Measurements from ENCODE around the gene CSMD2. TPM values are rescaled to one million over a fixed set of nuclear protein-coding genes. Genes with fewer than 3 reads are reported as not detected.

Gene CSMD2
- total RNA-seq, 1 experiment from 2014 or later: 0.03 TPM

- in situ Hi-C loops (cut with HindIII; ENCODE audit: low pct_unique_long_range_greater_than_20kb, low sequenced_read_pairs): no loop called here
- DNase-seq (ENCODE audit: low read depth, low spot score): no peak
These were observed 168.7 kb downstream of the CSMD2 start for GRCh38 chr1:33996281-33996680.

- in situ Hi-C loops (cut with HindIII; ENCODE audit: low pct_unique_long_range_greater_than_20kb, low sequenced_read_pairs): no loop called here
- DNase-seq (ENCODE audit: low read depth, low spot score): no peak
These were observed 171.7 kb downstream of the CSMD2 start for GRCh38 chr1:33993301-33993700.

GRCh38 chr1:33990281-33990680 lies 174.7 kb downstream of the CSMD2 start:
- DNase-seq (ENCODE audit: low read depth, low spot score): no peak
- in situ Hi-C loops (cut with HindIII; ENCODE audit: low pct_unique_long_range_greater_than_20kb, low sequenced_read_pairs): no loop called here

- no peak for DNase-seq (ENCODE audit: low read depth, low spot score)
- in situ Hi-C loops (cut with HindIII; ENCODE audit: low pct_unique_long_range_greater_than_20kb, low sequenced_read_pairs): no loop called here
These were observed 176.9 kb downstream of the CSMD2 start for GRCh38 chr1:33988161-33988560.

GRCh38 chr1:33986390-33987095 lies 178.5 kb downstream of the CSMD2 start:
- DNase-seq (ENCODE audit: low read depth, low spot score): no peak
- in situ Hi-C loops (cut with HindIII; ENCODE audit: low pct_unique_long_range_greater_than_20kb, low sequenced_read_pairs): no loop called here

- in situ Hi-C loops (cut with HindIII; ENCODE audit: low pct_unique_long_range_greater_than_20kb, low sequenced_read_pairs): no loop called here
- DNase-seq (ENCODE audit: low read depth, low spot score): no peak
These were observed 179.4 kb downstream of the CSMD2 start for GRCh38 chr1:33985656-33986055.

- no peak for DNase-seq (ENCODE audit: low read depth, low spot score)
- in situ Hi-C loops (cut with HindIII; ENCODE audit: low pct_unique_long_range_greater_than_20kb, low sequenced_read_pairs): no loop called here
These were observed 180.0 kb downstream of the CSMD2 start for GRCh38 chr1:33984906-33985565.

- in situ Hi-C loops (cut with HindIII; ENCODE audit: low pct_unique_long_range_greater_than_20kb, low sequenced_read_pairs): no loop called here
- DNase-seq (ENCODE audit: low read depth, low spot score): no peak
These were observed 182.6 kb downstream of the CSMD2 start for GRCh38 chr1:33982419-33982818.

GRCh38 chr1:33979341-33979740 lies 185.7 kb downstream of the CSMD2 start:
- in situ Hi-C loops (cut with HindIII; ENCODE audit: low pct_unique_long_range_greater_than_20kb, low sequenced_read_pairs): no loop called here
- no peak for DNase-seq (ENCODE audit: low read depth, low spot score)

- no peak for DNase-seq (ENCODE audit: low read depth, low spot score)
- in situ Hi-C loops (cut with HindIII; ENCODE audit: low pct_unique_long_range_greater_than_20kb, low sequenced_read_pairs): no loop called here
These were observed 189.1 kb downstream of the CSMD2 start for GRCh38 chr1:33975961-33976360.

- in situ Hi-C loops (cut with HindIII; ENCODE audit: low pct_unique_long_range_greater_than_20kb, low sequenced_read_pairs): no loop called here
- DNase-seq (ENCODE audit: low read depth, low spot score): no peak
These were observed 191.1 kb downstream of the CSMD2 start for GRCh38 chr1:33973799-33974545.

GRCh38 chr1:33972676-33973395 lies 192.2 kb downstream of the CSMD2 start:
- in situ Hi-C loops (cut with HindIII; ENCODE audit: low pct_unique_long_range_greater_than_20kb, low sequenced_read_pairs): no loop called here
- no peak for DNase-seq (ENCODE audit: low read depth, low spot score)

GRCh38 chr1:33971913-33972312 lies 193.1 kb downstream of the CSMD2 start:
- no peak for DNase-seq (ENCODE audit: low read depth, low spot score)
- in situ Hi-C loops (cut with HindIII; ENCODE audit: low pct_unique_long_range_greater_than_20kb, low sequenced_read_pairs): no loop called here

GRCh38 chr1:33971018-33971710 lies 193.9 kb downstream of the CSMD2 start:
- in situ Hi-C loops (cut with HindIII; ENCODE audit: low pct_unique_long_range_greater_than_20kb, low sequenced_read_pairs): no loop called here
- DNase-seq (ENCODE audit: low read depth, low spot score): no peak

GRCh38 chr1:33970148-33970825 lies 194.7 kb downstream of the CSMD2 start:
- DNase-seq (ENCODE audit: low read depth, low spot score): no peak
- in situ Hi-C loops (cut with HindIII; ENCODE audit: low pct_unique_long_range_greater_than_20kb, low sequenced_read_pairs): no loop called here

GRCh38 chr1:33966346-33967141 lies 198.5 kb downstream of the CSMD2 start:
- in situ Hi-C loops (cut with HindIII; ENCODE audit: low pct_unique_long_range_greater_than_20kb, low sequenced_read_pairs): no loop called here
- DNase-seq (ENCODE audit: low read depth, low spot score): no peak
